Measurements from ENCODE around the gene CAMK2A.

CAMK2A gene

DNA sequence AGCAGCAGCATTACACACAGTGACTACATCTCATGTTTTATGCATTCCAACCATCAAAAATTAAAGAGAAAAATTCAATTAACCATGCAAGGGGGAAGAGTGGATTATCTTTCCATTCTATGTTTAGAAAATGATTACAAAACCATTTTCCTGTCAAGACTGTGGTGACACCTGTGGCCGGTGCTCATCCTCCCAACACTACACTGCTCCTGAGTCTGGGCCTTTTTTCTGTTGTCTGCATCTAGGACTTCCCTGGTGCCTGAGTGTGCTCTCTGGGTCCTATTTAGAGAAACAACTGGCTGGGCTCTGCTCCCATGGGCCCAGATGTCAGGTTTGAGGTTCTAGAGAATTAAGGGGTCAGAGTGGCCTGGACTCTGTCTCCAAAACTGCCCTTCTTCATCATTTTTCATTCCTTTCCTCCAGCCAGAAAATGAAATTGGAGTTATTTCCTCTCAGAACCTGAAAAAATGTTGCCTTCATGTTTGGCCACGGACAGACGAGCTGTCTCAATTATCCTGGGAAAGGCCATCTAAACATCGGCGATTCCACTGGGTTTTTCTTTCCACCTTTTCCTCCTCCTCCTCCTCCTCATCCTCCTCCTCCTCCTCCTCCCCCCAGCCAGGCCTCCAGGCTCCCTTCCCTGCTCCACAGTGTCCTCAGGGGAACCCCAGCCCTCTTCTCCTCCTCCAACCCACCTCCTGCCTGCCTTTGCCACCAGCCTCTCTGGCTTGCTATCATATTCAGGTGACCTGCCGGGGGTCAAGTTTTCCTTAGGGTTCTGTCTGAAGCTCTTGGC lies 24.5 kb upstream of the CAMK2A start:
- TF ChIP-seq SIN3A (IDR thresholded peaks at IDR 0.05; ENCODE audit: borderline replicate concordance, insufficient read depth, low read length) (no peak), FOXP2 (optimal IDR thresholded peaks at IDR 0.05; ENCODE audit: borderline replicate concordance, extremely low read depth, extremely low read length, insufficient read depth) (no peak), TAF1 (IDR thresholded peaks at IDR 0.05; ENCODE audit: borderline replicate concordance, insufficient read depth, low read length) (no peak), POLR2AphosphoS5 (IDR thresholded peaks at IDR 0.05; ENCODE audit: low read depth, low read length) (no peak)
- TF ChIP-seq, protein P1, sequence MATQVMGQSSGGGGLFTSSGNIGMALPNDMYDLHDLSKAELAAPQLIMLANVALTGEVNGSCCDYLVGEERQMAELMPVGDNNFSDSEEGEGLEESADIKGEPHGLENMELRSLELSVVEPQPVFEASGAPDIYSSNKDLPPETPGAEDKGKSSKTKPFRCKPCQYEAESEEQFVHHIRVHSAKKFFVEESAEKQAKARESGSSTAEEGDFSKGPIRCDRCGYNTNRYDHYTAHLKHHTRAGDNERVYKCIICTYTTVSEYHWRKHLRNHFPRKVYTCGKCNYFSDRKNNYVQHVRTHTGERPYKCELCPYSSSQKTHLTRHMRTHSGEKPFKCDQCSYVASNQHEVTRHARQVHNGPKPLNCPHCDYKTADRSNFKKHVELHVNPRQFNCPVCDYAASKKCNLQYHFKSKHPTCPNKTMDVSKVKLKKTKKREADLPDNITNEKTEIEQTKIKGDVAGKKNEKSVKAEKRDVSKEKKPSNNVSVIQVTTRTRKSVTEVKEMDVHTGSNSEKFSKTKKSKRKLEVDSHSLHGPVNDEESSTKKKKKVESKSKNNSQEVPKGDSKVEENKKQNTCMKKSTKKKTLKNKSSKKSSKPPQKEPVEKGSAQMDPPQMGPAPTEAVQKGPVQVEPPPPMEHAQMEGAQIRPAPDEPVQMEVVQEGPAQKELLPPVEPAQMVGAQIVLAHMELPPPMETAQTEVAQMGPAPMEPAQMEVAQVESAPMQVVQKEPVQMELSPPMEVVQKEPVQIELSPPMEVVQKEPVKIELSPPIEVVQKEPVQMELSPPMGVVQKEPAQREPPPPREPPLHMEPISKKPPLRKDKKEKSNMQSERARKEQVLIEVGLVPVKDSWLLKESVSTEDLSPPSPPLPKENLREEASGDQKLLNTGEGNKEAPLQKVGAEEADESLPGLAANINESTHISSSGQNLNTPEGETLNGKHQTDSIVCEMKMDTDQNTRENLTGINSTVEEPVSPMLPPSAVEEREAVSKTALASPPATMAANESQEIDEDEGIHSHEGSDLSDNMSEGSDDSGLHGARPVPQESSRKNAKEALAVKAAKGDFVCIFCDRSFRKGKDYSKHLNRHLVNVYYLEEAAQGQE (IDR thresholded peaks at IDR 0.05; ENCODE audit: insufficient read depth in 1 of 2, low read depth in 2 of 2, low read length in 2 of 2), result no peak

DNA sequence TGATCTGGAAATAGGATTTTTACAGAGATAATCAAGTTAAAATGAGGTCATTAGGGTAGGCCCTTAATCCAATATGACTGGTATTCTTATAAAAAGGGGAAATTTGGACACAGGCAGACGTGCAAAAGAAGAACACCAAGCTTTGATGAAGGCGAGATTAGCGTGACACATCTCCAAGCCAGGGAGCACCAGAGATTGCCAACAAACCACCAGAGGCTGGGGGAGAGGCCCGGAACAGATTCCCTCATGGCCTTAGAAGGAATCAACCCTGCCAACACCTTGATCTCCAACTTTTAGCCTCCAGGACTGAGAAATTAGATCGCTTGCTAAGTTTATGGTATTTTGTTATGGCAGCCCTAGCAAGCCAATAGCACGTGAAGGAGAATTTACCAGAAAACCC lies 23.9 kb upstream of the CAMK2A start:
- TF ChIP-seq TAF1 (IDR thresholded peaks at IDR 0.05; ENCODE audit: borderline replicate concordance, insufficient read depth, low read length) (no peak), FOXP2 (optimal IDR thresholded peaks at IDR 0.05; ENCODE audit: borderline replicate concordance, extremely low read depth, extremely low read length, insufficient read depth) (no peak), SIN3A (IDR thresholded peaks at IDR 0.05; ENCODE audit: borderline replicate concordance, insufficient read depth, low read length) (no peak), POLR2AphosphoS5 (IDR thresholded peaks at IDR 0.05; ENCODE audit: low read depth, low read length) (no peak)
- TF ChIP-seq, protein P1 (IDR thresholded peaks at IDR 0.05; ENCODE audit: insufficient read depth in 1 of 2, low read depth in 2 of 2, low read length in 2 of 2), result no peak

DNA sequence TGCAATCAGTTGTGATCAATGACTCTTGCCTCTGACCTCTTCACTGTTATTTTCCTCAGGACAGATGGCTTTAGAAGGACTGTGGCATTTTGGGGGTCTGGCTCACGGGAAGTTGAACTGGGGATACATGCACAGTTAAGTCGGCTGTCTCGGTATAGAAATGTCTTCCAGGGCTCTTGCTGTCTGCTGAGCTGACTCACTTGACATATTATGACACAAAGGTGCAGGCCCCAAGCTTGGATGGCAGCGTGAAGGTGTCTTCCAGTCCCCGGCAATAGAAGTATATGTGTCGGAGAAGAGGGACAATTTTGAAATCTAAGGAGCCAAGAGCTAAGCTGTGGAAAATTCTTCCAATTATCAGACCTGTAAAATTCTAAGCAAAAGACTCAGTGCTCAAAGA lies 22.9 kb upstream of the CAMK2A start:
- TF ChIP-seq TAF1 (IDR thresholded peaks at IDR 0.05; ENCODE audit: borderline replicate concordance, insufficient read depth, low read length), result no peak

DNA sequence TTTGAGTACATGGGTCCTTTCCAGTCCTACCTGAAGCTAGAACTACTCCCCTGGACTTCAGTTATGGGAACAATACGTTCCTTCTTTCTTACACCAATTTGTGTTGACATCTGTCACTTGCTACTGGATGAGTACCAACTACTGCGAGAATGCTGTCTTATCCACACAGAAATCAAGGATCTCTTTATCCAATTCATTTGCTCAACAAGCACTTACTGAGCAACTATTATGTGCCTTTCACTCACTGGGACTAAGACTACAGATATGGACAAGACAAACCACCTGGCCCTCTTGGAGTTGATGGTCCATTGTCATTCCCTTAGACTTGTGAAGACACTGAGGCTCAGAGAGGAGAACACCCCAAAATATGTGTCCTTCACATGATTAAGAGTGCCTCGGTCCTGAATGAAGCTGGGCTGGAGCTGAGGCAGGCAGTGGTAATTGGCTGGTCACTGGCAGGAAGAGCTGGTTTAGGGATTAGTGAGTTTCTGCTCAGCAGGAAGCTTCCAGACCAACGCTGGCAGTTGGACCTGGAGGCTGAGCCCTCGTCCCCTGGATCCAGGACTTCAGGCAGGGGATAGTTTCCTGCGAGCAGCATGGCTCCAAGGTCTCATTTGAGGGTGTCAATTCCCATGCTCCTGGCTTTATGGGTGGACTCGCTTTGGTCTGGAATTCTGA lies 21.6 kb upstream of the CAMK2A start:
- TF ChIP-seq TAF1 (IDR thresholded peaks at IDR 0.05; ENCODE audit: borderline replicate concordance, insufficient read depth, low read length) (no peak), SIN3A (IDR thresholded peaks at IDR 0.05; ENCODE audit: borderline replicate concordance, insufficient read depth, low read length) (no peak), FOXP2 (optimal IDR thresholded peaks at IDR 0.05; ENCODE audit: borderline replicate concordance, extremely low read depth, extremely low read length, insufficient read depth) (no peak), POLR2AphosphoS5 (IDR thresholded peaks at IDR 0.05; ENCODE audit: low read depth, low read length) (no peak)
- TF ChIP-seq, protein P1 (IDR thresholded peaks at IDR 0.05; ENCODE audit: insufficient read depth in 1 of 2, low read depth in 2 of 2, low read length in 2 of 2), result no peak

DNA sequence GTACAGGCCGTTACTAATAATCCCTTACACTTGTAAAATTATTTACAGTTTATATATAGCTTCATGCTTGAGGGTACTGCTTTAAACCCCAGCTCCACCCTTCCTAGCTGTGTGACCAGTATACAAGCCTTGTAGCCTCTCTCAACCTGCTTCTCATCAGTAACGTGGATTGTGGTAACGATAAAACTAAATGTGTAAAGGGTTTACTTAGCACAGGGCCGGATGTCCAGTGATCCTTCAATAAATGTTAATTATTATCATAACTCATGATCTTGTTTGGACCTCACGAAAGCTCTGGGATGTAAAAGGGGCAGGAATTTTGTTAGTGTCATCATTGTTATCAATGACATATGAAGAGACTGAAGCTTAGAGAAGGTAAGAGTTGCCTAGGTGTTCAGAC lies 20.7 kb upstream of the CAMK2A start:
- TF ChIP-seq POLR2AphosphoS5 (IDR thresholded peaks at IDR 0.05; ENCODE audit: low read depth, low read length) (no peak), FOXP2 (optimal IDR thresholded peaks at IDR 0.05; ENCODE audit: borderline replicate concordance, extremely low read depth, extremely low read length, insufficient read depth) (no peak), TAF1 (IDR thresholded peaks at IDR 0.05; ENCODE audit: borderline replicate concordance, insufficient read depth, low read length) (no peak), SIN3A (IDR thresholded peaks at IDR 0.05; ENCODE audit: borderline replicate concordance, insufficient read depth, low read length) (no peak)
- TF ChIP-seq, protein P1 (IDR thresholded peaks at IDR 0.05; ENCODE audit: insufficient read depth in 1 of 2, low read depth in 2 of 2, low read length in 2 of 2), result no peak

All from PFSK-1 (cell line).